Suppressor macrophage (primary cell): Measurements from ENCODE around the gene AGBL4.
"Not testable (repeated sequence)": the region's sequence is repeated elsewhere in the genome, so short reads cannot be mapped to it uniquely, and the experiment has no call there.

Experiments used
- DNase-seq, 4 experiments: peaks; one replicate each; pipeline ENCODE4 v3.0.0-alpha.2; 2020 to 2022

AGBL4 gene

DNA sequence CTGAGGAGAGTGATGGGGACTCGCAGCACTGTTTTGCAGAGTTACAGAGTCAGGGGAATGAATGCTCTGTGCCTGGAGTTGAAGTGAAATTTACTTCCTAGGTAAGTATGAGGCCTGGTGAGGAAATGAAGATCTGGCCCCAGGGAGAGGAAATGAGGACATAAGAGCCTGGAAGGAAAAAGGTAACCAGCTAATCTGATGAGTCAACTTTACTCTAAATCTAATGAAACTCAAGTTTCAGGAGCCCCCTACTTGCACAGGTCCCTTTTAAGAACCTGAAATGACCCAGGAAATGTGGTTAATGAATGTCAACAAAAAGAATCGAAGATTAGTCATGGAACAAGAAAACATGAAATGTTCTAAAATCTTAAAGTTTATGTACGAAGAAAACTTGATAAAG, 599.0 kb downstream of the AGBL4 start:
- no peak for DNase-seq

DNA sequence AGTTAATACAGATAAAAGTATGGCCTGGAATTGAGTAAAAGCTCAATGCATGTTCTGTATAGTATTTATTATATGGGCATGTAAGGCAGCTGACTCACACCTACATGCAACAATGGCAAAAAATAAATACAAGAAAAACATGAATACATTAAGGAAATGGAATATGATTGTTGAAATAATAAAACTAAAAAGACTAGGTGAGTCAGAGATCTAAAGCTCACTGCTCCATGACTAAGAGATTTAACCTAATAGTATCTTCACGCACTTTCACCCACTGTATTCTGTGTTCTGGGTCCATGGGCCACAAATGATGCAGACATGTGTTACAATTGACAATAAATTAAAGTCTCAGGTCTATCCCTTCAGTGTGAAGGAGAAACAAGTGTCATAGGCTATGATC, 607.0 kb downstream of the AGBL4 start:
- no peak for DNase-seq

DNA sequence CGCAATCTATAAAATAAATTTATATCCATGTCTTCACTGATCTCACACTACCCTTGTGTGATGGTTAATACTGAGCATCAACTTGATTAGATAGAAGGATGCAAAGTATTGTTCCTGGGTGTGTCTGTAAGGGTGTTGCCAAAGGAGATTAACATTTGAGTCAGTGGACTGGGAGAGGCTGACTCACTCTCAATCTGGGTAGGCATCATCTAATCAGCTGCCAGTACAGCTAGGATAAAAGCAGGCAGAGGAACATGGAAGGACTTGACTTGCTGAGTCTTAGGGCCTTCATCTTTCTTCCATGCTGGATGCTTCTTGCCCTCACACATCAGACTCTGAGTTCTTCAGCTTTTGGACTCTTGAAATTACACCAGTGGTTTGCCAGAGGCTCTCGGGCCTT, 615.4 kb downstream of the AGBL4 start:
- no peak for DNase-seq

DNA sequence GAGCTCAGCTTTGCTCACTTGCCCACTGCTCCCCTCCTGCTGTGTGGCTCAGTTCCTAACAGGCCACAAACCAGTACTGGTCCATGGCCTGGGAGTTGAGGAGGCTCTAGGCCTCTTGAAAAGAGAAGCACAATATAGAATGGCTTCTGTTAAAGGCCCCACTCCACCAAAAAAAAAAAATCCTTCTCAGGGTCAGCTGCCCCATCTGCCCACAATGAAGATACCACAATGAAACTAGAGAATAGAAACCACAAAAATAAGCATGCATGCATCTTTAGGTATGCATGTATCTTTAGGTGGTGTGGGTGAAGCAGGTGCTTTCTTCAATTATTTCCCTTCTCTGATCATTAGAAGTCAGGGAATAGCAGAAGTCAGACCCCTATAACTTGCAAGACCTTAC, 626.7 kb downstream of the AGBL4 start:
- no peak for DNase-seq

DNA sequence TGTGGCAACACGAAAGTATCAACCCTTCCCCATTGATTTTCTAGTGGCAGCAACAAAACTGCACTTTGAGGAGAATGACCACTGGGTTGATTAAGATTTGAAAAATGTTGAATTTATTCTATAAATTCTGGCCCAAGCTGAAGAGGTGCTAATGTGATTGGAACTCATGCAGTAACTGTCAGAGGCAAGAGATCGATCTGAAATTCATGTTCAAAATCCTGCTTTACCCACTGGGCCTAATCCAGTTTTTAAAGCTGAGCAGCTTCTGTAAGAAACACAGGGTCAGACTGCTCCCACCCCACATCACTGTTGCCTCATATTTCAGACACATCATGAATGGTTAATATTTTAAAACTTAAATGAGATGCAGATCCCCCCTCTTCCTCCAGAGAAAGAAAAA, 629.6 kb downstream of the AGBL4 start:
- DNase-seq = no peak

DNA sequence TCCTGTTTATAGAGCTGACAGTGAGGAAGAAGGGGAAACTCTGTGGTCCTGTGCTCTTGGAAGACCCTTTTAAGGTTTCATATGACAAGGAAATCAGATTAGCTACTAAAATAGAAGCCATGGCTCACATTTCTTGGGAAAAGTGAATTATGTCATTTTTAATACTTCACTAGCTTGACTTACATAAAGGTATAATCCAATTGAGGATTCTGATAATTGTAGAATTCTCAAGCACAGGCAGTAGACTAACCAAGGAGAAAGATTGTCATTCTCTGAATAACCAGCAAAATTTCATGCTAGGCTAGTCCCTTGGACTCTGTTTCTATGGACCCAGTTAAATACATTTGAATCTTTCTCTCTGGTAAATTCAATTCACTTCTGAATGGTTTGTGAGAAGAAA, 634.1 kb downstream of the AGBL4 start:
- DNase-seq = no peak

DNA sequence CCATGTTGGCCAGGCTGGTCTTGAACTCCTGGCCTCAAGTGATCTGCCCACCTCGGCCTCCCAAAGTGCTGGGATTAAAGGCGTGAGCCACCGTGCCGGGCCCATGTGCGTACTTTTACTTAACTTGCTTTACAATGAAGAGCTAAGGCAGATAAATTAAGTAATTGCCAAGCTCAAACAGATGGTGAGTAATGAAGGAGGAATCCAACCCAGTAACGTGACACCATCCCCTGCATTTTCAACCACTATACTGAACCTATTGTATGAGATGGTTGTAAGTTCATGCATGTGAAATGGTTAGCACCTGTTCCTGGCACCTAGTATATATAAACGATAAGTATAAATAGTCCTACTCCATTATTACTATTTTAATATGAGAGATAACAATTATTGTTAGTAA, 659.1 kb downstream of the AGBL4 start:
- DNase-seq = no peak

DNA sequence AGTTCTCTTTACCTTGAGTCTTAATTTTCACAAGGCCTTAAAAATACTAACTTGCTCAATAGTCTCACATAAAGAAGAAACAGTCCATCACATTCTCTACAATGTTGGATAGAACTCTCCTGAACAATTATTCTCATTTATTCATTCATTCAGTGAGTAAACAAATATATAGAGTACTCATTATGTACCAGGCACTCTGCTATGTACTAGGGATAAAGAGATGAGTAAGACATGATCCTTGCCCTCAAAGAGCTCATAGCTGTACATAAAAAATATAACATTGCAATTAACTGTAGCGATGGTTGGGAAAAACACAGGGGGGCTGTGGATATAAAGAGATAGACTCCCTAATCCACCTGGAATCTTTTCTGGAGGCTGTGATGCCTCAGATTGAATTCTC, 660.1 kb downstream of the AGBL4 start:
- DNase-seq = no peak

DNA sequence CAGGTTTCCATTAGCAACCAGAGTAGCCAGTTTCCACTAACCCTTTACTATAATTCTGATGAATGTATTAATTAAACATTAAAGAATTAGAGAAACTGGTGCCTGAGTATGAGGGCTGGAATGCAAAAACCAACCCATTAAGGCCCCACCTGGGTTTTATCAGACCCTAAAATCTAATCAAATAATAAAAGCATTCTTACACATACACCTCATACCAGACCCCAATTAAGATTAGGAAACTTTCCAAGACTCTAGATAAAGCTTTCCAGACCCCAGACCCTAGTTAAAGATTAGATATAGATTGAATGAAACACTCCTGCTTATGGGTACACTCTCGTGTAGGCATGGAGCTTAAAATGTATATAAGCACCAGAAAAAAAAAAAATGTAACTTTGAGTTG, 665.7 kb downstream of the AGBL4 start:
- DNase-seq = no peak

DNA sequence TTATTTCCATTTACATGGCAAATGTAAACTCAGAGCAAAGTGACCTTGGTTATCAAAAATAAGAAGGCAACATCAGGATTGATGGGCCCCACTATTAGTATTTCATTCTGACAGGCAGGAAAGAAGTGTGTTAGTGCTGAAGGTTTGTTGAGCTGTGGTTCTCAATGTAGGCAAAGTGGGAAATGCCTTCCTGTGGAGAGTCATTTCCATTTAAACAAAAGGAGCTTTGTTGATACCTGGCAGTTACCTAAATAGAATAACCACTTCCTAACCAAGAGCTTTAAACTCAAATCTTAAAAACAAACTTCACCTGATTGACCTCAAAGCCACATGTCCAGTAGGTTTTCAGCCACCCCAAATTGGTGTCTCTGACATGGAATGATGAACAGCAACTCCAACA, 667.2 kb downstream of the AGBL4 start:
- no peak for DNase-seq

DNA sequence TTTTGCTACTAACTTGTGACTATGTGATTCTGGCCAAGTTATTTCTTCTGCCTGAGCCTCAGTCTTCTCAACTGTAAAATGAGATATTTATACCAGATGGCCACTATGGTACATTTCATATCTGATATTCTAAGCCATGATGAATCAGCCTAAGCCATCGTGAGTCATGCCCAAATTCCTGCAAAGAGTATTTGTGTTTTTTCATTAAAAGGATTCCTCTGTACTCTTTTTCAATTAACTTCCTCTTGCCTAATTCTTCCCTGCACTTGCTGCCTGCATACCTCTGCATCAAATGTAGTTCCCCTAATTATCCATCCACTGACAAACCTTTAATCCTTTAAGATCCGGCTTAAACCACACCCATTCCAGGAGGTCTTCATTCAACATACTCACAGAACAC, 672.0 kb downstream of the AGBL4 start:
- DNase-seq = no peak

DNA sequence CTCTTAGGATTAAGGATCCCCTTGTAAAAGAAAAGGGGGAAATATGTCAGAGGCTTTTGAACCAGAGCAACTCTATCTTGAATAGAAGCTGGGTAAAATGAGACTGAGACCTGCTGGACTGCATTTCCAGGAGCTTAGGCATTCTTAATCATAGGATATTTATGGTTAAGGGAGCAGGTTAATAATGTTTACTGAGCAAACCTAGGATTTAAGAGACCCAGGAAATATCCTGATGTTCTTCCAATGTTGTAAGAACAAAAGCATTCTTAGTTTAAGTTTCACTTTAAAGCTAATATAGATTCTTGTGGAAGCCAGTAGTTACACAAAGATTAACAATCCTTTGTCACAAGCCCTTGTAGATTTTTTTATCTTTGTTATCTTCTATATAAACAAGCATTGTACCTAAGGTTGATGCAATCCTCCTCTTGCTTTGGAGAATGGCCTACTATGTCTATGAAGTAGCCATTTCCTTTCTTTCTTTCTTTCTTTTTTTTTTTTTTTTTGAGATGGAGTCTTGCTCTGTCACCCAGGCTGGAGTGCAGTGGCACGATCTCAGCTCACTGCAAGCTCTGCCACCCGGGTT, 676.9 kb downstream of the AGBL4 start:
- DNase-seq = no peak

DNA sequence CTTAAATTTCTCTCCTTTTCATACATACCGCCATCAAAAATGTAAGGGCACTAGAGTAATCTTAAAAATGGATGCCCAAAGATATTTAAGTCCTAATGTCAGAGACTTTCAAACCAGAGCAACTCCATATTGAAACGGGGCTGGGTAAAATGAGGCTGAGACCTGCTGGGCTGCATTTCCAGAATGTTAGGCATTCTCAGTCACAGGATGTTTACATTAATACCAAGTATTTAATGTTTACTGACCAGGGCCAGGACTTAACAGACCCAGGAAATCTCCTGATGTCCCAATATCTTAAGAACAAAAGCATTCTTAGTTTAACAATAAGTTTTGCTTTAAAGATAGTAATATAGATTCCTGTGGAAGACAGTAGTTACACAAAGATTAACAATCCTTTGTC, 683.2 kb downstream of the AGBL4 start:
- no peak for DNase-seq

DNA sequence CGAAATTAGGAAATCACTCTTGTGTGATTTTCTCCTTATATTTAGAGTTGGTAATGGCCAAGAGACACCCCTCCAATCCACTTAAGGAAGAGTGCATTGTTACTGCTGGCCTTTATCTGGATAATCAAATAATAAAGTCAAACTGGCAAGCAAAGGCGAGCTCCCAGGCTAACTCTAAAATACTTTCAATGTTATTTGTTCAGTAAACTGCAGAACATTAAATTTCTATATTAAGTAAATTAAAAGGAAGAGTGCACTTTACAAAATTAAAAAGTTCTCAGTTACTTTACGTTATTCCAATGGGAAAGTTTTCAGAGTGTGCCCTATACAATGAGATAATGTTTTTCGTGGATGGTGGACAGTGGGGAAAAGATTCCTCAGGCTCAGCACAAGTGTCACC, 684.7 kb downstream of the AGBL4 start:
- no peak for DNase-seq

DNA sequence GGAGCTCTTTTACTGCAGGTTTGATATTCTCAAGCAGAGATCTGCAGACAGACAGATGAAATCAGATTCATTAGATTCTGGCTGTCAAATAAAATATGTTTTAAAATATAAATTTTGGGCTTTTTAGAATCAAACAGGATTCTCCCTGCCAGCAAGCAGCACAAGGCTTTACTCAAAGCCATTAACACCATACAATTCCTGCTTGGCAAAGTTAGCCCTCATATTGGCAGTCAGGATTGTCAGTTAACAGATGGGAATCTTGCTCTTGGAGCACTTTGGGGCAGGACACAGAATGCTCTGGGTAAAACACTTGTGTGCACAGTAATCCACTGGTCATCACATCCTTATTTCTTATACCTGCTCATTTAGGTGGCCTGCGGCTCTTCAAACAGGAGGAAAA, 686.5 kb downstream of the AGBL4 start:
- DNase-seq = no peak

DNA sequence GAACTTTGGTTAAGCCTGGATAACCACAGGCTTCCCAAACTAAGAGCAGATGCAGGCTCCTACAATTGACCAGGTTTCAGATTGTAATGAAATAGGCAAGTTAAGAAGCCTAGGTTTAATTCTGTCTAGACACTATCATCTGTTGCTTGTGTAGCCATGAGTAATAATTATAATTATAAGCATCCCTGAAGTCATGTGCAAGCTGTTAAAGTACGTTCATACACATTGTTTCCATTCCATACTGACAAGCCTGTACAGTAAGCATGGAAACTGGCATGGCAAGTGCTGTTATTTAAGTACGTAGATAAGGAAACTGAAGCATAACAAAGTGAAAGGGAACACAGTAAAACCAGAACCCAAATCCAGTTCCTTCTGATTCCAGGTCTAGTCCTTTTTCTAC, 689.8 kb downstream of the AGBL4 start:
- DNase-seq = no peak

DNA sequence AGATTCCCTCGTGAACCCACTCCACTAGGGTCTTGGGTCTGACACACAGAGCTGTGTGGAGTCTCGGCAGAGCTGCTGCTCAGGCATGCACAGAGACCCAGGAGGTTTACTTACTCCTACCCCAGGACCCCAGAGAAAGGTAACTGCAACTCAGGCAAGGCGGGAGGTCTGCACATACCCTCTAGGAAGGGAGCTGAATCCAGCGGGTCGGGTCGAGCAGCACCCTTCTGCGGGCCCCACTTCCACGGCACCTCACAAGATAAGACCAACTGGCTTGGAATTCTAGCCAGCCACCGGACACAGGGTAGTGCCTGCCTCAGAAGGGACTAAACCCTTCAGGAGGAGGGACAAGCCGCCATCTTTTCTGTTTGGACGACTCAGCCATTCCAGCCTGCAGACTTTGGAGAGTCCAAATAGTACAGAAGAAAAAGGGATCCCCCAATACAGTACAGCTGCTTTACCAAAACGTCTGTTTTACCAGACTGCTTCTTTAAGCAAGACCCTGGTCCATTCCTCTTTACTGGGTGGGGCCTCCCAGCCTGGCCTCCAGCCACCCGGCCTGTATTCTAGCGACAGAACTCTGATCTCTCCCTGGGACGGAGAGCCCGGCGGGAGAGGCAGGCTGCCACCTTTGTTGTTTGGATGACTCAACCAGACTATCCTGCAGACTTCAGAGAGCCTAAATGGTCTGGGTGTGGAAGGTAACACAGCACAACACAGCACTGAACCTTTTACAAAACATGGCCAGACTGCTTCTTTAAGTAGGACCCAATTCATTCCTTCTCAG, 692.5 kb downstream of the AGBL4 start:
- no peak for DNase-seq

DNA sequence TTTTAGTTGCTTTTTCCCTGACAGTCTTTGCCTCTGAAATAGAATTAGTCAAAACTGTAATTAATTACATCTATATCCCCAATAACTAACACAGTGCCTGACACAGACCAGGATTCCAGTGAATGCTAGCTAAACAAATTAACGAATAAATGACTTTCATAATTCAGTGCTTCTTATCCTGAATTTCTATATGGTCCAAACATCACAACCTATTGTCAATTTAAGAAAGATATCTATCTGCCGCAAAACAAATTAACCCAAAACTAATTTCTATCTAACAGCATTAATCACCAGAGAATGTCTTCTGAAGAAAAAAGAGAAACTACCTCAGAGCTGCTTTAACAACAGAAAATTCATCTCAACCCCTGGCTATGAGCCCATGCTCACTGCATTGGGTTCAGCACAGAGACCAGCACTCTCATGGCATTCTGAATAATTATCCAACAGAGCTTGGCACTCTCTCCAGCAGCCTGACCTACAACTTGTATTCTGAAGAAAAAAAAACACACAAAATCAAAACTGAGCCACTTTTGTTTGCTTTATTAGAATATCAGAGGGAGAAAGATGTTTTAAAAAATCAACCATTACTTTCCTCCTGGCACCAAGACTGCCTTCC, 699.7 kb downstream of the AGBL4 start:
- DNase-seq = no peak

DNA sequence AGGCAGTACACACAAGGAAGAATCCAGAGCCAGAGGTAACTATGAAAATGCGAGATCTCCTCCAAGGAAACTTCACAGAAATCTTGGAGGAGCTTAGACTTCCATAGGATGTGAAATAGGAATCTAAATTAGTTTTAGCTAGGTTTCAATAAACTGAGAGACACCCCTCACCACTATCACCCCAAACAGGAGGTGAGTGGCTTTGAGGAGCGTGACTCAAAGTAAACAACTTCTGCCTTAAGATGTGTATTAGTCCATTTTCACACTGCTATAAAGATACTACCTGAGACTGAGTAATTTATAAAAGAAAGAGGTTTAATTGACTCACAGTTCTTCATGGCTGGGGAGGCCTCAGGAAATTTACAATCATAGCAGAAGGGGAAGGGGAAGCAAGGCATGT, 703.3 kb downstream of the AGBL4 start:
- DNase-seq = not testable (repeated sequence)

DNA sequence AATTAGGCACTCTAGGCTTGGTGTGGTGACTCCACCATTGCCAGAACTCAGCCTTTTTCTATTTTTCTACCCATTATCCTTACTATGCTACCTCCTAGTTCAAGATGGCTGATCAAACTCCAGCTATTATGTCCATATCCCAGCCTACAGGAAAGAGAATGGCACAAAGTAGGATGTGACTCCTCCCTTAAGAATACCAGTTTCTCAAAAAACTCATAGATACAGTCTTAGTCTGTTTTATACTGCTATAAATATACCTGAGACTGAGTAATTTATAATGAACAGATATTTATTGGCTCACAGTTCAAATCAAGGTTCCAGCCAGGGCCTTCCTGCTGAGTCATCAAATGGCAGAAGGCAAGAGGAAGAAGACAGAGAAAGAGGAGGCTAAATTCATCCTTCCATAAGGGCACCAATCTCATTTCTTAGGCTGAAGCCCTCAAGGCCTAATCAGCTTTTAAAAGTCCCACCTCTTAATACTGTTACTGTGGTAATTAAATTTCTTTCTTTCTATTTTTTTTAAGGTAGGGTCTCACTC, 704.3 kb downstream of the AGBL4 start:
- no peak for DNase-seq

DNA sequence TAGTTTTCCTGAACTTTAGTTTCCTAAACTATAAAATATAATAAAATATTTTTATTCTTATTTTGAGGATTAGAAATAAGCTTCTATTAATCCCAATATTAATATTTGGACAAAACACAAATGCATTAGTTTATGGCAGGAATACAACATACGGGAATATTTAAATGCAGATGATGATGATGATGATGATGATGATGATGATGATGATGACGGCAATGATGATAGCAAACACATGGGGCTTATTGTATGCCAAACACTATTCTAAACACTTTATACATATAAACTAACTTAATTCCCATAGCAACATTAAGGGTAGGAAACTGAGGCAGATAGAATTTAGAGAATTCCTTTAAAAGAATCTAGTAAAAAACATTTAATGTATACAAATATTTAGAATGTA, 705.5 kb downstream of the AGBL4 start:
- no peak for DNase-seq

DNA sequence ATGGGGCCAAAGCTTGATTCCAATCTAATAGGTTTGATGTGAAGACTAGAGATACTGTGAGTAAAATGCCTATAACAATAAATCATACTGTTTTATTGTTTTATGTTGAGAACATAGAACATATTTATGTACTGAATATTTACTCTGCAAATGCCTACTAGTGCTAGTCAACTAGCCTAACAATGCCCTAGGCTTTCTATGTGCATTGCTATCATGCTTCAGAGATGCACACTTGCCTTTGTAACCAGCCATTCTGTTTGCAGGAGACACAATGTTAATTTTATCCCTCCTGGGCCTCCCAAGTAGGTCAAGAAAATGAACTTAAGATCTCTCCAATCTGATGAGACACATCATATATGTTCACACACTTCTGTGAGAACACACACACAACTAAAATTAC, 716.3 kb downstream of the AGBL4 start:
- no peak for DNase-seq

DNA sequence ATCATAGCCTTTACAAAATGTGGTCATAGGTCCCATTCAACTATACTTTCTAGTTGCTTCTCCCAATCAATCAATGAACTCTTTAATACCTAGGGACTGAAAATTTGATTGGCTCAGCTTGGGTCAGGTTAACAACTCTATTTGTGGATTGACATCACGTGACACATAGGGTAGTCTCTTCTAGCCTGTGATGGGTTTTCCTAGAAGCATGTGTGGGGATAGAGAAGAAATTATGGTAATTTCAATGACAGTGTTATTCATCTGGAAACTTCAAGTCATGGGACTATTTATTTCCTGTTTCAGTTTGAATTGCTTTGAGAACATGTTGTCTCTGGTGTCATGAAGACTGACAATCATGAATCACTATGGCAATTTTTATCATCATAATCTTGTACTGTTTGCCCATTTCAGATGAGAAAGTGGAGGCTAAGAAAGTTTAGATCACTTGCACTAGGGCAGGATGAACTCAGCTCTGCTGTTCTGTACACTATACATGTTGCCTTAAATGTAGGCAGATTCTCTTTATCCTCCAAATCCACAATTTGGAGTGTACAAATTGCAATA, 717.2 kb downstream of the AGBL4 start:
- DNase-seq = no peak

DNA sequence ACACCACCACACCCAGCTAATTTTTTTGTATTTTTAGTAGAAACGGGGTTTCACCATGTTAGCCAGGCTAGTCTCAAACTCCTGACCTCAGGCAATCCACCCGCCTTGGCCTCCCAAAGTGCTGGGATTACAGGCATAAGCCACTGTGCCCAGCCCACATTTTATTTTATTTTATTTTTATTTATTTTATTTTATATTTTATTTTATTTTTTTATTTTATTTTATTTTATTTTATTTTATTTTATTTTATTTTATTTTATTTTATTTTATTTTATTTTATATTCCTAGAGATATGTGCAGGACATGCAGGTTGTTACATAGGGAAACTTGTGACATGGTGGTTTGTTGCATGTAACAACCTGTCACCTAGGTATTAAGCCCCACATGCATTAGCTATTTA, 721.4 kb downstream of the AGBL4 start:
- not testable (repeated sequence) for DNase-seq
